ES-I3 (cell line): ENCODE data around the gene MAP3K10.

Experiments
- H3K36me3 ChIP-seq: 2 replicates; pipeline ENCODE4 v1.6.1; 2013; ENCODE audit warnings: mild to moderate bottlenecking, low read length, control low read depth, moderate library complexity; ENCODE audit not compliant: insufficient read depth
- H3K4me1 ChIP-seq: 2 replicates; pipeline ENCODE4 v1.6.1; 2013; ENCODE audit warnings: mild to moderate bottlenecking, control low read depth, low read length; ENCODE audit not compliant: insufficient read depth
- H3K9ac ChIP-seq: 2 replicates; pipeline ENCODE4 v1.6.1; 2013; ENCODE audit warnings: low read depth, mild to moderate bottlenecking, low read length, moderate library complexity
- H3K9me3 ChIP-seq: 2 replicates; pipeline ENCODE4 v1.6.1; 2013; ENCODE audit warnings: mild to moderate bottlenecking, low read length, moderate library complexity; ENCODE audit not compliant: control insufficient read depth, insufficient read depth

Gene MAP3K10

DNA sequence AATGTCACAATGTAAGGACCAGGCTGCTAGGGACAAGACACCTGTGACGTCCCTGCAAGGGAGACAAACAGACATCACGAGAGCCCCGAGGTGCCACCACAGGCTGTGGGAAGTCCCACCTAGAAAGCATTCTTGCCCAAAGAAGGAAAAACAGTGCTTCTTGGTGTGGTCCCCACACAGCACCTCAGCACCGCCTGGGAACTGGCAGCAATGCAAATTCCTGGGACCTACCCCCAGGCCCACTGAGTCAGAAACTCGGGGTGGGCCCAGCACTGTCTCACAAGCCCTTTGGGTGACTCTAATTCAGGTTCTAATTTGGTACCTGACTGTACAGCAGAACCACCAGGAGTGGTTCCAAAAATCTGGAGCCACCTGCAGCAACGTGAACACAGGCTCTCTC is 49.1 kb downstream of the MAP3K10 start:
- peaks cover 5% of the 10 kb centered on the region; the same call in 1 of the 2 replicates for H3K4me1 ChIP-seq
- H3K9me3 ChIP-seq, result no peaks in the 10 kb centered on the region
- peaks cover 8% of the 10 kb centered on the region; the same call in 1 of the 2 replicates for H3K36me3 ChIP-seq
- H3K9ac ChIP-seq, result no peak overlapping the region

DNA sequence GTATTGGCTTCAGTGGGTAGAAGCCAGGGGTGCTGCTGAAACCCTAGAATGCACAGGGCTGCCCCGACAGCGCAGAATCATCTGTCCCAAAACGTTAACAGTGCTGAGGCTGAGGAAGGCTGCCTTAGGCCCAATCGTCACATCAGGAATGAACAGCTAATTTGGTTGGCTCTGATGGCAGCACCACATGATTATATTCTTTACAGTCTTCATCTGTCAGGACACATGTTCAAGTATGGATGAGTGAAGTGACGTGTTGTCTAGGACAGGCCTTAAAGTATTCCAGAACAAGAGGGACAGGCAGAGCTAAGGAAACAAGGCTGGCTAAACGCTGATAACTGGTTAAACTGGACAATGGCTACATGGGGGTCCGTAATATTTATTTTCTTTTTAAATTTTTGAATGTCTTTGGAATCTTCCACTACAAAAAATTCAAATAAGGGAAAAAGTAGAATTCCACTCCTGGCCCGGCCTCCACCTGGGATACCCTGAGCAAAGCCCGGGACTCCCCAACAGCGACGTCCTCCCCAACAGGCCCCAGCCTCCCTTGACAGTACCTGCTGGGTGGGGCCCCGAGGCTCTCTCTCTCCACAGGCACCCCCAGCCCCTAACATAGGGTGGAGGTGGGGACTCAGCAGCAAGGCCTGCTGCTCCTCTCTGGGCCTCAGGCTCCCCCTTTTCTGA is 50.0 kb downstream of the MAP3K10 start:
- no peaks in the 10 kb centered on the region for H3K9me3 ChIP-seq
- peaks cover 5% of the 10 kb centered on the region; the same call in 1 of the 2 replicates for H3K4me1 ChIP-seq
- peaks cover 8% of the 10 kb centered on the region; the same call in 1 of the 2 replicates for H3K36me3 ChIP-seq
- no peak overlapping the region for H3K9ac ChIP-seq

DNA sequence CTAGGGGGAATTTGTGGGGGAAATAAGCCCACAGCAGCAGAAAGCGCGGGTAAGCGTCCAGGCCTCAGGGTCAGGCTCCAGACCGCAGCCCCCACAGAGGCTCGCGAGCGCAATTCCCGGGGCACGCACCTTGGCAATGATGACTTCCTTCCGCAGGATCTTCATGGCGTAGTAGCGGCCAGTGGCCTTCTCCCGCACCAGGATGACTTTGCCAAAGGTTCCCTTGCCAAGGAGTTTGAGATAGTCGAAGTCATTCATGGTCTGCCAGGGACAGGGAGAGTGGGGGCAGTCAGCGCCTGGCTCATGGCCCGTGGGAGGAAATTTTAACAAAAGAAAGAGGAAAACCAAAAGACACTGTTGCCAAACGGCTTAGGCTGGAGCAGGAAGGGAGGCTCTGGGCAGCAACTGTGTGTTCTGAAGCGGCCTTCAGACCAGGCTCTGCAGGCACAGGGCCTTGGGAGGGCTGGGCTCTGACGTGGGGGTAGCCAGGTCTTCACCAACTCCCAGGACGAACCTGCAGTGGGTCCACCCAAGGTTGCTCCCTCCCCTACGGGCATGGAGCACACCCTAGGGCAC is 50.7 kb downstream of the MAP3K10 start:
- Histone ChIP-seq H3K4me1 (peaks cover 5% of the 10 kb centered on the region; the same call in 1 of the 2 replicates), H3K36me3 (peaks cover 8% of the 10 kb centered on the region; the same call in 1 of the 2 replicates), H3K9ac (no peak overlapping the region), H3K9me3 (no peaks in the 10 kb centered on the region)

DNA sequence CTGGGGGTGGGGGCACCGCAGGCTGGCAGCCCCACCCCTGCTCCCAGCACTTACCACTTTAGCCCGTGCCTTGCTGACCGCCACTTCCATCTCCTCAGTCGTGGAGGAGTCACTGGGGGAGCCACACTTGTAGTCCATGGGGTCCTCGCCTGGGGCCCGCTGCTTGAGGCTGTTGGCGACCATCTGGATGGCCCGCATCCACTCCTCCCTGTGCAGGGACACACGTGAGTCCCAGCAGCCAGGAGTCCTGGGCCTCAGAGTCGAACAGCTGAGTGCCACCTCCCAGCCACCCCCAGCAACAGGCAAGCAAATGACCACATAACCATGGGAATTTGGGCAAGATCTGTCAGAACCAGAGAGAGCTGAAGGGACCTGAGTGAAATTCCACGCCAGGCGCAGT is 51.3 kb downstream of the MAP3K10 start:
- peaks cover 5% of the 10 kb centered on the region; the same call in 1 of the 2 replicates for H3K4me1 ChIP-seq
- no peaks in the 10 kb centered on the region for H3K9me3 ChIP-seq
- no peak overlapping the region for H3K9ac ChIP-seq
- peaks cover 8% of the 10 kb centered on the region; the same call in 1 of the 2 replicates for H3K36me3 ChIP-seq

DNA sequence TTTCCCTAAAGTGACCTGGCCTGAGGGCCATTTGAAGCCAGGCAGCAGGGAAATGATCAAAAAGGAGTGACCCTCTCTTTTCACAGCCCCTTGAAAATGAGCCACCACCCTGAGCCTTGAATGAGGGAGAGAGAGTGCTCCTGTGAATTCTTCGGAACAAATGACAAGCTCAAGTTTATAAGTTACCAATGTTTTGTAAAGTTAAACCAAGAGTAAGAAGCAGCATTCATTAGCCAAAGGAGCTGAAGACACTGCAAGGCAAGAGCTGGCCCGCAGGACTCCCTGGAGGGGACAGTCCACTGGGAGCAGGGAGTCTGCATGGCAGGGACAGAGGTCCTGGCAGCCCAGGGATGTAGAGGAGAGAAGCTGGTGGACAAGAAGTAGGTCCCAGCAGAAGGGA is 52.0 kb downstream of the MAP3K10 start:
- no peaks in the 10 kb centered on the region for H3K9me3 ChIP-seq
- H3K4me1 ChIP-seq, result peaks cover 5% of the 10 kb centered on the region; the same call in 1 of the 2 replicates
- peaks cover 8% of the 10 kb centered on the region; the same call in 1 of the 2 replicates for H3K36me3 ChIP-seq
- no peak overlapping the region for H3K9ac ChIP-seq

DNA sequence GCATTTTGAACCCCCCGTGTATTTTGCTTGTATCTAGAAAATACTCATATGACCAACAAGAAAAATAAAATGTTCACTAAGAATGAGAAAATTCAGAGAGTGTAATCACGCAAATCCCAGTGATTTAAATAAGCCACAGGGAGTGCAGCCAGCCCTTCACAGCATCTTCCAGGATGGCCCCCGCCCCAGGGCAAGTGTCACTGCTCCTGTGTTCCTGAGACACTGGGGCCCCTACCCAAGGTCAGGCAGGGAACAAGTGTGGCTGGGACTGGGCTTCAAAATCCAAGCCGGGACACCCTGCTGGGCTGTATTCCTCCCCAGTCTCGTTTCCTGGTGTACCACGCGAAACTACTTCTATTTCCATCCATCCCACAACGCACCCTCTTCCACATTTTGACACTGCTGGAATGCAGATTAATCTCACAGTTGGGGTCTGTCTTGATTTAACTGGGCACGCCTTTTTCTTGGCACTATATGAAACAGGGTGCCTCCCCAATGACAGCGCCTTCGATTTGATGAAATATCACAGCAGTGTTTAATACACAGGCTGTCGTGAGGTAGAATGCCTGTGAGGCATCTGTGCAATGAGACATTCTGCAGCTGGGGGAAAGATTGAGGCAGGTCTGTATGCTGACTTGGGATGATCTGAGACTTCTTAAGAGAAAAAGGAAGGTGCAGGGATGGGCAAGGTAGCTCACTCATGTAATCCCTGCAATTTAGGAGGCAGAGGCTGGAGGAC is 53.5 kb downstream of the MAP3K10 start:
- no peak overlapping the region for H3K9ac ChIP-seq
- H3K9me3 ChIP-seq, result no peaks in the 10 kb centered on the region
- H3K36me3 ChIP-seq, result 0 out of 2 replicates have a peak, but pooled peaks cover 4% of the 10 kb centered on the region
- peaks cover 5% of the 10 kb centered on the region; the same call in 1 of the 2 replicates for H3K4me1 ChIP-seq

DNA sequence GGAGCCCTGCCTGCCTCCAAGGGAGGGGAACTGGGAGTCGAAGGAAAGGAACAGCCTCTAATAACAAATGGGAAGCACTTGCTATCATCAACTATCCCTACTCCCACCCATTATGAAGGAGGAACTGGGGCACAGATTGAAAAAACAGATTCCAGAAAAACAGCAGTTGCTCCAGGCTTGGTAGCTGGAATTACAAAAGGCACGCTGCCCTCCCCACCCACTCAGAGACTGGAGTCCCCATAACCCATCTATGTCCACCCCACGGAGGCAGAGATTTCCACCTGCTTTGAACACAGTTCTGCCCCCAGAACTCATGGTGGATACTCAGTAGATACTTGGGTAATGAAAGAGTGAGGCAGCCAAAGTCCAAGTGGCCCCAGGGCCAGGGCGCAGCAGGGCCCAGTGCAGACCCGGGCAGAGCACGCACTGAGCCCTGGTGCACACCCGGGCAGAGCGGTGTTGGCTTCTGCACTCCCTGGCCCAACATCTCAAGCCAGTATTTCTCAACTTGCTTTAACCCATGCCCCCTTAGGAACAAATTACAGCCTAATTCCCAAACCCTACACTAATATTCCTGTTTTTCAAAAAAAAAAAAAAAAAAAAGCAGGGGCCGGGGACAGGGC is 54.4 kb downstream of the MAP3K10 start:
- Histone ChIP-seq H3K4me1 (peaks cover 5% of the 10 kb centered on the region; the same call in 1 of the 2 replicates), H3K9ac (no peak overlapping the region), H3K9me3 (no peaks in the 10 kb centered on the region), H3K36me3 (0 out of 2 replicates have a peak, but pooled peaks cover 4% of the 10 kb centered on the region)

DNA sequence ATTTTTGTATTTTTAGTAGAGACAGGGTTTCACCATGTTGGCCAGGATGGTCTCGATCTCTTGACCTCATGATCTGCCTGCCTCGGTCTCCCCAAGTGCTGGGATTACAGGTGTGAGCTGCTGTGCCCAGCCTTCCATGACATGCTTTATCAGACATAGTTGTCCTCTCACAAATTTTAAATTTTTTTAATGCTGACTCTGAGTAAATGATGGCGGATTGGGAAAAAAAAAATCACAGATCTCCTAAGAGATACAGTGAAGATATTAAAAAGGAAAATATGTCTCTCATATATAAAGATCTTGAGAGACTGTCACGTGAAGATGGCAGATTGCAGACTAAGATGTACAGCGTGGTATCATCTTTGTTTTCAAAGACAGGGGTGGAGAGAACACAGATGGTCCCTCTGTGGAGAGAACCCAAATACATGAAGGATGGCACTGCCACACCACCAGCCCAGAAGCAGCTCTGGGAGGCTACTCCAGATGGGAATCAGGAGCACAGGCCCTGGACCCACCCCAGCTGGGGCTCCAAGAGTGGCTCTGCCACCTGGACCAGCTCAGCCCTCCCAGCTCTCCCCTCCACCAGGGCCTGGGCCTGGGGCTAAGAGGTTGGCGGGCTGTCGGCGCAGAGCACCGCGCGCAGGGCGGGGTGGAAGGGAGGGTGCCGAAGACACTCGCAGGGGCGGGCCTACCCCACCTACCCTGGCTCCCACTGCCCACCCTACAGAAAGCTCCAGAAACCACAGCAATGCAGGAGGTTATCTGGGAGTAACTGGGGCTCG is 55.3 kb downstream of the MAP3K10 start:
- H3K9me3 ChIP-seq, result no peaks in the 10 kb centered on the region
- no peak overlapping the region for H3K9ac ChIP-seq
- 0 out of 2 replicates have a peak, but pooled peaks cover 3% of the 10 kb centered on the region for H3K36me3 ChIP-seq
- peaks cover 5% of the 10 kb centered on the region; the same call in 1 of the 2 replicates for H3K4me1 ChIP-seq

DNA sequence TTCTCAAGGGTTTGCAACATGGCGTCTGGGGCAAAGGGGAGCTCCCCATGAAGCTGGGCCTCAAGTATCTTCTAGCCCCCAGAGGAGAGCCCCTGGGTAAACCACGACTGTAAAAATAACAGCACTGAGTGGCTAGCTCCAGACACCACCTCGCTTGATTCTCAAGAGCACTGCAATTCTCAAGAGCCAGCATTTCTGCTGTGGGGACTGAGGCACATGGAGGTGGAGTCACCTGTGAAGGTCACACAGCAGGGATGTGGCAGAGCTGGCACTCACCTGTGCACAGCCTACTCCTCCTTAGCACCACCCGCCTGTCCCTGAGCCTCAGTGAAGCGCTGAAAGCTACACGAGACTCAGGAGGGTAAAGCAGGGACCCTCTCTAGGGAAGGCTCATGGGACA is 56.0 kb downstream of the MAP3K10 start:
- Histone ChIP-seq H3K9me3 (no peaks in the 10 kb centered on the region), H3K9ac (no peak overlapping the region), H3K4me1 (peaks cover 5% of the 10 kb centered on the region; the same call in 1 of the 2 replicates), H3K36me3 (0 out of 2 replicates have a peak, but pooled peaks cover 3% of the 10 kb centered on the region)

DNA sequence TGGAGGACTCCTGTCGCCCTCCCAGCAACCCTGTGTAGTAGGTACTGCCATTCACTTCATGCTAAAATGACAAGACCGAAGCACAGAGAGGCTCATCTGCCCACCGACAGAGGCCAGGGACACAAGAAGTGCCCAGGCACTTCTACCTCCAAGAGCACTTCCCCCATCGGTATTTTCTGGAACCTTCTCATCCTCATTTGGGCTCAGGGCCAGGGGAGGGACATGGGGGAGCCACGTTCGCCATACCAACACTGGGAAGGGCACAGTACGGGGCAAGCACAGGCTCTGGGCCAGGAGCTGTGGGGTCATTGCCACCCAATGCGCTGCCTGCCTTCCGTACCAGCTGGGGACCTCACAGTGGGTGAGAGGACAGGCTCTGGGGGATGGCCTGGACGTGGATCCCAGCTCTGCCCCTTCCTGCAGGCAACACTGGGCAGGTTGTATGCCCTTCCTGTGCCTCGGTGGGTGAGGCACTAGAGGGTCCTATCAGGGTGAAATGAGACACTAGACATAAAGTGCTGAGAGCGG is 56.6 kb downstream of the MAP3K10 start:
- Histone ChIP-seq H3K4me1 (peaks cover 7% of the 10 kb centered on the region), H3K36me3 (0 out of 2 replicates have a peak, but pooled peaks cover 3% of the 10 kb centered on the region), H3K9ac (no peak overlapping the region), H3K9me3 (no peaks in the 10 kb centered on the region)

DNA sequence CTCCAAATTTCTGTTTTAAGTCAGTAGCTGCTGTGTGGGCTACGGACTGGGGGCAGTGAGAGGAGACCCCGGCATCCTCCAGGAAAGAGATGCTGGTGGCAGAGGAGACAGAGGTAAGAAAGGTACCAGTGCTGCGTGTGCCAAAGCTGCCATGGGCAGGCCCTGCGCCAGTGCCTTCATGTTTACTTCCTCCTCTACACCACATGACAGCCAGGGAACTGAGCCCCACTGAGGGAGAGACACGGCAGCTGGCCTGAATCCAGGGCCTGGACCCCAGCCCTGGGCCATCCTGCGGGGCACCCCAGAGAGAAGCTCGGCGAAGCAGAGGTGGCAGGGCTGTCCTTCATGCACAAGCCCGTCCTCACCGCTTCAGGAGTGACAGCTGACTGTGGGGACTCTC is 58.0 kb downstream of the MAP3K10 start:
- H3K9me3 ChIP-seq, result no peaks in the 10 kb centered on the region
- H3K4me1 ChIP-seq, result peaks cover 11% of the 10 kb centered on the region
- no peak overlapping the region for H3K9ac ChIP-seq
- 0 out of 2 replicates have a peak, but pooled peaks cover 8% of the 10 kb centered on the region for H3K36me3 ChIP-seq

DNA sequence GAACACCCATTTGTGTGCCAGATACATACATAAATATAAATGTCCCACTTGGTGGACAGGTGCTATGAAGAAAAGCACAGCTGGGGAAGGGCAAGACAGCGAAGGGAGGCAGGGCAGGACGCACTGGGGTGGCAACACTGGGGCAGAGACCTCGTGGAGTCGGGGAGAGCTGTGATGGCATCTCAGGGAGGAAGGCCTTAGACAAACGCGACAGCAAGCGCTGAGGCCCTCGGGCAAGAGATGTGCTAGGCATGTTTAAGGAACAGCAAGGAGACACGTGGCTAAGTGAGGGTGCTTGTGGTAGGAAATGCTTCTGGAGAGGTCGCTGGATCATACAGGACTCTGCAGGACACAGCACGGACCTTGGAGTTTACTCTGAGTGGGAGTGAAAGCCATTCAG is 58.6 kb downstream of the MAP3K10 start:
- Histone ChIP-seq H3K4me1 (peaks cover 10% of the 10 kb centered on the region), H3K9me3 (no peaks in the 10 kb centered on the region), H3K9ac (no peak overlapping the region), H3K36me3 (0 out of 2 replicates have a peak, but pooled peaks cover 8% of the 10 kb centered on the region)

DNA sequence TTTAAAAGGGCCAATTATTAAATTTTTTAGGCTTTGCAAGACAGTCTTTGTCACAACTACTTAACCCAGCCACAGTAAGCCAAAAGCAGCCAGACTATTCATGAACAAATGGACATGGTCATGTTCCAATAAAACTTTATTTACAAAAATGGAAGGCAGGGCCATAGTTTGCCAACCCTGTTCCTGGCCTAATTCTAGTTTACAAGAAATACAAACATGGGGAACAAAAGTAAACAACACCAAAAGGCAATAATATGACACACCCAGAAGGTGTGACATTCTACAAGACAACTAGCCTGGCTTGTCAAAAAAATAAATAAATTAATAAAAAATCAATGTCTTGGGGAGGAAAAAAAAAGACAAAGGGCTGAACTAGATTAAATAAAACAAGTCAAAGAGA is 60.0 kb downstream of the MAP3K10 start:
- no peak overlapping the region for H3K9ac ChIP-seq
- H3K36me3 ChIP-seq, result peaks cover 10% of the 10 kb centered on the region; the same call in 1 of the 2 replicates
- H3K4me1 ChIP-seq, result peaks cover 6% of the 10 kb centered on the region
- H3K9me3 ChIP-seq, result no peaks in the 10 kb centered on the region
